HG03354 (cell line): Measurements from ENCODE around the gene KIN.
"Not testable (repeated sequence)": the region's sequence is repeated elsewhere in the genome, so short reads cannot be mapped to it uniquely, and the experiment has no call there.

Experiments
- ATAC-seq: cut with Tn5 transposase; IDR thresholded peaks from one replicate; pipeline ENCODE4 v1.9.1; 2021; ENCODE audit warnings: mild to moderate bottlenecking; ENCODE audit not compliant: unreplicated experiment, poor library complexity, severe bottlenecking

The KIN gene

GRCh38 chr10:7797582-7797981, 9.8 kb upstream of the KIN start:
- ATAC-seq: no peak

GRCh38 chr10:7795605-7796004, 7.8 kb upstream of the KIN start:
- ATAC-seq: no peak

GRCh38 chr10:7794251-7795026, 6.6 kb upstream of the KIN start:
- no peak for ATAC-seq

- no peak for ATAC-seq
Observed at GRCh38 chr10:7792541-7792940, 4.7 kb upstream of the KIN start.

DNA sequence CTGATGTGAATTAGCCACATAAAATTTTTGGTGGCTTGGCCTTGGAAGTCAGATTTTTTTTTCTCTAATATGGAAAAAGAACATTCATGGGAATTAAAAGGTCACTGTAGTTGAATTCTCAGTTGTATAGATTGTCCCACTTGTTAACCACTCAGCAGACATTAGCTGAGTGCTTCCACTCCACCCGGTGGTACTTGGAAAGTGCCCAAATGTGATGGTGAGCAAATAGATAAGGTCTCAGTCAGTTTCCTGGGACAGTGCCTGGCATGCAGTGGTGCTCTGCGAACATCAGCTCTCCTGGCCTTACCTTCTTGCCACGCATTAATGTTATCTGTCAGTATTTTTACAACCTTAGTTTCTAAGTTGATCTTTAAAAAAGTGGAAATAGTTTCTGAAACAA, 1.6 kb upstream of the KIN start:
- ATAC-seq: no peak

DNA sequence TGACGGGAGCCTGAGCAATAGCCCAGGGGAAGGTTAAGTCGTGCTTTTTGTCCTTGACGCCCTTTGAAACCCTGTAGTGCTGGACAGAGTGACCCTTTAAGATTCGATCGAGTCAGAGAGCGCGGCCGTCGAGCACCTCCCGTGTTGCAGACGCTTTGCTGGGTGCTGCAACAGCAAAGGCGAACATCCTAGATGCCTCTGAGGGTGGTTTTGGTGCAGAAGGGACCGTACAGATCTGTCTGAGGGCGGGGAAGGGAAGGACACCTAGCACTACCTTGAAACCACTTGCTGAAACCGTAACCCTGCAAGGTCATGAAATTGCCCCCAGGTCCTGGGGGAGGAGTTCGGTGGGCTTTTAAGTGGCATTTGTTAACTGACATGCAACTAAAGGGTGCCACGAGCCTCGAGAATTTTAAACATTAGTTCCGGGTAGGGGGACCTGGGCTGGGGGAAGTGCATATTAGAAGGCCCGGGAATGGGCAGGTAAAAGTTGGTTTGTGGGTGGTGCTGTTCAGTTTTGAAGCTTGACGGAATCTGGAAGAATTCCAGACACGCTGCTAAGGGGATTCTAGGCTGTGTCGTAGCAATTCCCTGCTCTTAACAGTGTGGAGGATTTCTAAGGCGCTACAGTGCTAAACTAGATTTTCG, 970 bp upstream of the KIN start:
- peak; percentile 19 for ATAC-seq

DNA sequence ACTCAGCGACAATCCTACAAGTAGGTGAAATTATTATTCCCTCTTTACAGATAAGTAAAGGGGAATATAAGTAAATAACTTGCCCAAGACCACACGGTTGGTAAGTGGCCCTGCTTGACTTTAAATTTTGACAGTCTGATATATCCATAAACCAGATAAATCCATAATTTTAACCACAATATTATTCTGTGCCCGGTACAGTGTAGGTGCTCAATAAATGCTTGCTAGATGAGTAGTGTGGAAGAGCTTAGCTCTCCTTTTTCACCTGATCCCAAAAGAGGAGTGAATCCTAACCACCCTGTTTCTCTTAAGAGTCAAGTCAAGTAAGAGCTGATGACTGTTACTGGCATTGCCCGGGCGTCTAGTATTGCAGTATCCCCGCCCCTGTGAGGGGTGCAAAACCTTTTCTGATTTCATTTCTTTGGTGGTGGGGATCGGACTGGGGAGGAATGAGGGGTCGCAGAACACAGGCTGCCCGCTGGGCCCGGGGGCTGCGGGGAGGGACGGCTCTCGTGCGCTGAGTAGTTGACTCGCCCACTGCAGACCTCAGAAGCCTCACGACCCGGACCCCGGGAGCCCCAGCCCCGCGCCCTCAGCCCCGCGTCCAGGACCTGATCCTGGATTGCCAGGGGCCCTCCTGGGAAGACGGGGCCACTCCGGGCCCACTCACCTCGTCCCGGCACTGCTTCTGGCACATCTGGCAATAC, 490 bp downstream of the KIN start:
- peak; percentile 2 for ATAC-seq

GRCh38 chr10:7786430-7786829, 1.4 kb downstream of the KIN start:
- no peak for ATAC-seq

GRCh38 chr10:7782194-7782593, 5.6 kb downstream of the KIN start:
- ATAC-seq: not testable (repeated sequence)

DNA sequence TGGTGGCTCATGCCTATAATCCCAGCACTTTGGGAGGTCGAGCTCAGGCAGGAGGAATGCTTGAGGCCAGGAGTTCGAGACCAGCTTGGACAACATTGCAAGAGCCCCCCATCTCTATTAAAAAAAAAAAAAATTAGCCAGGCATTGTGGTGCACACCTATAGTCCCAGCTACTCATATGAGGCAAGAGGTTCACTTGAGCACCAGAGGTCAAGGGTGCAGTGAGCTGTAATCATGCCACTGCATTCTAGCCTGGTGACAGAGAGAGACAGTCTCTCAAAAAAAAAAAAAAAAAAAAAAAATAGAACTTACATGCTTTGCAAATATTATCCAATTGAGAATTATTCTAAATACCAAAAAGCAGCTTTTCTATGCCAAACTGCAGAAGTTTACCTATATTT, 11.0 kb downstream of the KIN start:
- ATAC-seq: no peak

GRCh38 chr10:7773845-7774801, 13.7 kb downstream of the KIN start:
- peak; percentile 68 for ATAC-seq

GRCh38 chr10:7768417-7768816, 19.4 kb downstream of the KIN start:
- ATAC-seq: no peak

DNA sequence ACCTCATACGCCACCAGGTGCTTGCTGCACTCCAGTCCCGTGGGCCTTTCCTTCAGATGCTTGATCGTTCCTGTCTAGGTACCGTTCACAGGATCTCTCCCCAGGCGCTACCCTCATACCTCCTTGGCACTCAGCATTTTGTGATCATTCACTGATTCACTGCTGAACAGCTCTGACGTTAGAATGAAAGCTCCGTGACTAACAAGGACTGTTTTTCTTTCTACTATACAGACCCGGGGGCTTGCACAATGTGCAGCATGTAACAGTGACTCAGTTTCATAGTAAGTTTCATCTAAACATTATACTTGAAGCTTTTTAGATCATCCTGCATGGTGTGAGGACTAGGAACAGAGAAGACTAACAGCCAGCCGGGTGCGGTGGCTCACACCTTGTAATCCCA, 20.6 kb downstream of the KIN start:
- ATAC-seq: no peak

DNA sequence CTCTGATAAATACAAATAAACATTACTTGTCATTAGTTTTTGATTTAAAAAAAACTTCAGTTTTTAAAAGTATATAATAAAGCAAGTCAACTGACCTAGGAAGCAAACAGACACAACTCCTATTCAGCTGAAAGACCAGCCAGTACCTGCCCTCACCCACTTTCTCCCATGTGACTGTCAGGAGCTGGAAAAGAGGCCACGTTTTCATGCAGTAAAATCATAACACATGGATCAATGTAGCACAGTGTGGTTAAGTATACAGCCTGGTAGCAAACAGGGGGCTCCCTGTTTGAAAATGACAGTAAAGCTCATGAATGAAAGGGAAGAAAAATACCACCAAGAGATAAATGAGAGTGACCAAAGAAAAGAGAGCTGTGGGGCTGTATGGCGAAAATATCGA, 21.6 kb downstream of the KIN start:
- ATAC-seq: no peak

GRCh38 chr10:7763929-7764328, 23.9 kb downstream of the KIN start:
- no peak for ATAC-seq

DNA sequence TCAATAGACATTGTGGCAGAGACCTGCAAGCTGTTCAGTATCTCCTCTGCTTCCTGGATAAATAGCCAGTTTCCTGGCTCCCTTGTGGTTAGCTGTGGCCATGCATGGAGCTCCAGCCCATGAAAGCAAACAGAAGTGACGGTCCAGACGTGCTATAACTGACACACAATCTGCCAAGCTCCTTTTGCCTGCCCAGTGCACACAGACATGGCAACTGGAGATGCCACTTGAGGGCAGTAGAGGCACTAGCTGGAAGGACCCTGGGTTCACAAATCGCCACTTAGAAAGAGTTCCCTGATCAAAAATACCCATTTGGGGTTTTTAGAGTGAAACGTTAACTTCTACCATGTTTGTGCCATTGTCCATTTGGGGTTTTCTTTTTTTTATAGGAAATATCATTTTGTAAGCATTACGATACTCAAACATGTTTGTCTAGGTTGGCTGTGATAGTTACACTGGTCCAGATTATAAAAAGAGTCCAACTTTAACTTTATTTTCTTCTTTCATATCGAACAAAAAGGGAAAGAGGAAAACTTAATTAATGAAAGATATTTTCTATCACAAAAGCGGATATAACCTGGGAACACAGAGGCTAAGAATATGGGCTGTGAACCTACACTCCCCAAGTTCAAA, 31.3 kb downstream of the KIN start:
- ATAC-seq: peak; percentile 80

- ATAC-seq: no peak
Observed at GRCh38 chr10:7755103-7755502, 32.7 kb downstream of the KIN start.

DNA sequence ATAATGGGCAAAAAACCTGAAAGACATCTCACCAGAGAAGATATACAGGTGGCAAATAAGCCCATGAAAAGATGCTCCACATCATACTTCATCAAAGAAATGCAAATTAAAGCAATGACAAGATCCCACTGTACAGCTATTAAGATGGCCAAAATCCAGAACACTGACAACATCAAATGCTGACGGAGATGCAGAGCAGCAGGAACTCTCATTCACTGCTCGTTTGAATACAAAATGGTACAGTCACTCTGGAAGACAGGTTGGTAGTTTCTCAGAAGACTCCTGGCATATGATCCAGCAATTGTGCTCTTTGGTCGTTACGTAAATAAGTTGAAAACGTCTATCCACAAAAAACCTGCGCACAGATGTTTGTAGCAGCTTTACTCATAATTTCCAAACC, 35.5 kb downstream of the KIN start:
- ATAC-seq: no peak

- no peak for ATAC-seq
Observed at GRCh38 chr10:7750222-7750621, 37.6 kb downstream of the KIN start.
